HepG2 (cell line): ENCODE measurements around the gene SLC15A3. TPM values are rescaled to one million over a fixed set of nuclear protein-coding genes. Genes with fewer than 3 reads are reported as not detected.

ENCODE experiments used
- ATAC-seq: fragments of 200-7000 bp; cut with Tn5 transposase; 3 replicates; pipeline ENCODE4 v1.9.1; 2020; ENCODE audit warnings: mild to moderate bottlenecking, moderate library complexity
- BruUV-seq: library from RNA; stranded (reverse); fragments of 400-500 nt; replicated peaks from 2 replicates; lab custom pipeline; 2021; lab: Mats Ljungman, UMichigan
- CTCF ChIA-PET: fragments of 300-600 bp; formaldehyde crosslinking; extraction: SDS; loops from one replicate; lab custom pipeline; 2021; ENCODE audit warnings: low total read pairs, inconsistent platforms, low intra/inter-chr PET ratio; lab: Yijun Ruan, JAX
- POLR2A ChIA-PET: fragments of 350-600 bp; sonication (Branson Sonifier 250); formaldehyde crosslinking; loops from one replicate; lab custom pipeline; 2020; ENCODE audit warnings: antibody characterized with exemption, inconsistent platforms; lab: Yijun Ruan, JAX
- DNase-seq: peaks from one replicate; pipeline ENCODE4 v3.0.0-alpha.2; 2015; ENCODE audit warnings: low spot score
- FAIRE-seq: peaks from 3 replicates; lab custom pipeline; 2011; peaks lifted over from hg19 to GRCh38; lab: Jason Lieb, UNC
- H2AFZ ChIP-seq: one replicate; pipeline ENCODE4 v1.6.1; 2011; ENCODE audit warnings: low read length, inconsistent platforms
- H3K27ac ChIP-seq: fragments of 300-600 bp; 3 replicates; pipeline ENCODE4 v1.8.0; 2011; ENCODE audit warnings: mixed run types, mild to moderate bottlenecking, mixed read lengths, low read length, inconsistent platforms; ENCODE audit not compliant: insufficient read depth; ENCODE audit errors: extremely low read length
- H3K27me3 ChIP-seq, 2 experiments: fragments of 200-600 bp in 1 of 2; 2 replicates in 1 of 2; 3 replicates in 1 of 2; pipeline versions ENCODE4 v1.6.0 to v1.8.0; 2011; ENCODE audit warnings: low read length in 2 of 2, mild to moderate bottlenecking in 2 of 2, moderate library complexity in 2 of 2, inconsistent platforms in 1 of 2; ENCODE audit not compliant: insufficient read depth in 2 of 2, control insufficient read depth in 1 of 2
- H3K36me3 ChIP-seq, 2 experiments: fragments of 200-600 bp in 1 of 2; replicated peaks in 1 of 2; 2 replicates in 1 of 2; 3 replicates in 1 of 2; pipeline versions ENCODE4 v1.5.1 to v1.8.0; 2011; ENCODE audit warnings: low read length in 2 of 2, inconsistent platforms in 1 of 2; ENCODE audit not compliant: insufficient read depth in 2 of 2, control insufficient read depth in 1 of 2
- H3K4me1 ChIP-seq: 2 replicates; pipeline ENCODE4 v1.5.1; 2012; ENCODE audit warnings: low read length, inconsistent platforms; ENCODE audit not compliant: insufficient read depth
- H3K4me2 ChIP-seq: 2 replicates; pipeline ENCODE4 v1.6.0; 2011; ENCODE audit warnings: low read depth, low read length, inconsistent platforms
- H3K4me3 ChIP-seq, 3 experiments: fragments of 200-600 bp in 1 of 3; sonication (generic), shearing (Covaris generic) in 1 of 3; replicated peaks in 1 of 3; 2 replicates each; pipeline ENCODE4 v1.5.1; 2011 to 2016; ENCODE audit warnings: low read length in 3 of 3, inconsistent platforms in 2 of 3, low read depth in 2 of 3, mild to moderate bottlenecking in 2 of 3, control low read depth in 1 of 3, mixed read lengths in 1 of 3; ENCODE audit not compliant: insufficient read depth in 1 of 3
- H3K79me2 ChIP-seq: one replicate; pipeline ENCODE4 v1.6.1; 2011; ENCODE audit warnings: low read length, inconsistent platforms; ENCODE audit not compliant: insufficient read depth
- H3K9ac ChIP-seq: 2 replicates; pipeline ENCODE4 v1.6.0; 2011; ENCODE audit warnings: mild to moderate bottlenecking, low read depth, low read length, inconsistent platforms; ENCODE audit not compliant: insufficient read depth
- H3K9me3 ChIP-seq: 2 replicates; pipeline ENCODE4 v1.5.1; 2012; ENCODE audit warnings: mild to moderate bottlenecking, low read length
- H4K20me1 ChIP-seq: 2 replicates; pipeline ENCODE4 v1.6.0; 2011; ENCODE audit warnings: inconsistent platforms, mild to moderate bottlenecking, low read length, moderate library complexity; ENCODE audit not compliant: insufficient read depth
- HMG20A ChIP-seq: IDR thresholded peaks from 2 replicates; pipeline ENCODE4 v1.6.1; 2016; ENCODE audit warnings: borderline replicate concordance
- KIAA2018 ChIP-seq: sonication (generic); formaldehyde crosslinking; IDR thresholded peaks from 2 replicates; pipeline ENCODE4 v1.5.0; 2020; ENCODE audit warnings: mild to moderate bottlenecking, missing genetic modification reagents, borderline replicate concordance
- TARDBP ChIP-seq: sonication (generic); formaldehyde crosslinking; IDR thresholded peaks from 2 replicates; pipeline ENCODE4 v1.8.0; 2022; ENCODE audit warnings: mild to moderate bottlenecking, missing genetic modification reagents
- ZBTB33 ChIP-seq: sonication (generic); formaldehyde crosslinking; IDR thresholded peaks from 2 replicates; pipeline ENCODE4 v1.4.0; 2020; ENCODE audit warnings: missing genetic modification reagents
- ZFAT ChIP-seq: sonication (generic); formaldehyde crosslinking; conservative IDR thresholded peaks from 2 replicates; pipeline ENCODE4 v1.8.1; 2023; ENCODE audit warnings: missing genetic modification reagents, inconsistent platforms
- ZNF160 ChIP-seq: sonication (generic); formaldehyde crosslinking; IDR thresholded peaks from 2 replicates; pipeline ENCODE4 v1.8.0; 2022; ENCODE audit warnings: mild to moderate bottlenecking, inconsistent platforms, missing genetic modification reagents
- ZNF224 ChIP-seq: sonication (generic); formaldehyde crosslinking; IDR thresholded peaks from 2 replicates; pipeline ENCODE4 v1.5.0; 2020; ENCODE audit warnings: mild to moderate bottlenecking, missing genetic modification reagents
- ZNF431 ChIP-seq: sonication (generic); formaldehyde crosslinking; IDR thresholded peaks from 2 replicates; pipeline ENCODE4 v1.9.0; 2022; ENCODE audit warnings: missing genetic modification reagents, low read depth, mild to moderate bottlenecking, borderline replicate concordance
- ZNF557 ChIP-seq: sonication (generic); formaldehyde crosslinking; IDR thresholded peaks from 2 replicates; pipeline ENCODE4 v1.4.0; 2020; ENCODE audit warnings: missing genetic modification reagents
- ZNF768 ChIP-seq: sonication (generic); formaldehyde crosslinking; IDR thresholded peaks from 2 replicates; pipeline ENCODE4 v1.4.0; 2020; ENCODE audit warnings: missing genetic modification reagents
- ZNF83 ChIP-seq: sonication (generic); formaldehyde crosslinking; IDR thresholded peaks from 2 replicates; pipeline ENCODE4 v1.4.0; 2020; ENCODE audit warnings: missing genetic modification reagents, mild to moderate bottlenecking, borderline replicate concordance
- ZNF883 ChIP-seq: sonication (generic); formaldehyde crosslinking; IDR thresholded peaks from 2 replicates; pipeline ENCODE4 v1.5.1; 2020; ENCODE audit warnings: mild to moderate bottlenecking, missing genetic modification reagents; ENCODE audit errors: not compliant biosample characterization
- WGBS: methylation state at CpG from one replicate; pipeline ENCODE4 v1.1.6; 2017; ENCODE audit warnings: low lambda C conversion rate; 5-methylcytosine and 5-hydroxymethylcytosine counted together
- in situ Hi-C: cut with HindIII; loops from 2 replicates; pipeline ENCODE4 v1.10.0; 2017; ENCODE audit warnings: low pct_unique_long_range_greater_than_20kb; ENCODE audit not compliant: extremely low pct_ligation_motif_present
- intact Hi-C: fragments of 100-400 bp; cut with micrococcal nuclease; formaldehyde crosslinking; loops from one replicate; pipeline ENCODE4 v1.10.0; 2022; ENCODE audit not compliant: unreplicated experiment
- polyA plus RNA-seq, 8 experiments: library from polyadenylated mRNA; depleted of rRNA in 3 of 8; stranded (reverse) in 7 of 8; unstranded in 1 of 8; fragments of >200 nt; fragmentation: Illumina TruSeq in 4 of 8; extraction: Trizol in 4 of 8; gene quantifications; 2 replicates each; pipeline versions ENCODE4 v1.2.1 to v1.2.3, GENCODE V29; 2011 to 2016; ENCODE audit warnings: low read depth in 4 of 8, missing spikeins in 1 of 8, mixed read lengths in 1 of 8; ENCODE audit not compliant: insufficient read depth in 1 of 8
- total RNA-seq, 5 experiments: library from RNA; depleted of rRNA; stranded (reverse); fragments of >200 nt; fragmentation: Illumina TruSeq; extraction: Trizol; gene quantifications; 2 replicates each; pipeline ENCODE4 v1.2.3, GENCODE V29; 2016; ENCODE audit warnings: low read depth in 1 of 5

Gene SLC15A3
- total and polyA plus RNA-seq, 2 of the 13 experiments (the other 11 are each of a cell fraction or from before 2014, with no cell fraction given): 0.45 to 0.77 TPM

GRCh38 chr11:60981515-60981914, 29.5 kb upstream of the SLC15A3 start (continued):
- no peak for TF ChIP-seq ZNF431 (CRISPR knock-in tag)
- TF ChIP-seq, all 625 proteins: peak for 0

- no peaks in the 10 kb centered on the region for H3K9me3 ChIP-seq
- in situ Hi-C loops (no loop called here), intact Hi-C loops (no loop called here)
- no peaks in the 10 kb centered on the region for H4K20me1 ChIP-seq
- ATAC-seq (no peak), DNase-seq (no peak), FAIRE-seq (no peak)
- no peak overlapping the region for H3K27ac ChIP-seq
- BruUV-seq: no TSS peak
- no peak overlapping the region for H3K4me3 ChIP-seq
- peaks cover 1 to 43% of the 10 kb centered on the region in 2 experiments; a peak in 3 of 5 replicates for H3K27me3 ChIP-seq
- ChIA-PET CTCF (no interaction called here), POLR2A (no interaction called here)
- 55% methylated on average over 6 of the region's 10 CpGs for WGBS
- no peak overlapping the region for H2AFZ ChIP-seq
- H3K9ac ChIP-seq: no peak overlapping the region
- H3K4me1 ChIP-seq: no peaks in the 10 kb centered on the region
- H3K79me2 ChIP-seq: no peaks in the 10 kb centered on the region
- H3K36me3 ChIP-seq: no peaks in the 10 kb centered on the region; a peak in 1 of 5 replicates
- no peak overlapping the region for H3K4me2 ChIP-seq
- no peak for TF ChIP-seq HMG20A (CRISPR knock-in tag)
- TF ChIP-seq ZNF83 (CRISPR knock-in tag): no peak
- no peak for TF ChIP-seq ZNF768 (CRISPR knock-in tag)
- no peak for TF ChIP-seq ZFAT (CRISPR knock-in tag)
- TF ChIP-seq ZNF557 (CRISPR knock-in tag): no peak
- TF ChIP-seq ZNF224 (CRISPR knock-in tag): no peak
- no peak for TF ChIP-seq TARDBP (CRISPR knock-in tag)
- no peak for TF ChIP-seq KIAA2018 (CRISPR knock-in tag)
- no peak for TF ChIP-seq ZBTB33
- no peak for TF ChIP-seq ZNF160 (CRISPR knock-in tag)
- no peak for TF ChIP-seq ZNF883 (CRISPR knock-in tag)
Measured at GRCh38 chr11:60978546-60979380, 26.8 kb upstream of the SLC15A3 start.
